GM12878 (cell line): ENCODE data around the gene SDCCAG8. TPM values are rescaled to one million over a fixed set of nuclear protein-coding genes. Genes with fewer than 3 reads are reported as not detected.
A peak's percentile ranks its signal among the peaks of the same experiment; 100 is the strongest.

ENCODE experiments used
- ATAC-seq: fragments of 200-7000 bp; cut with Tn5 transposase; 3 replicates; pipeline ENCODE4 v1.9.1; 2020; ENCODE audit warnings: mild to moderate bottlenecking, moderate library complexity
- BruUV-seq: library from RNA; stranded (reverse); fragments of 400-500 nt; replicated peaks from 2 replicates; lab custom pipeline; 2021; lab: Mats Ljungman, UMichigan
- CTCF ChIA-PET: fragments of 300-600 bp; sonication (Branson Sonifier 250); formaldehyde crosslinking; extraction: SDS; loops from one replicate; lab custom pipeline; 2021; ENCODE audit warnings: inconsistent platforms; lab: Yijun Ruan, JAX
- POLR2A ChIA-PET: fragments of 350-600 bp; formaldehyde crosslinking; extraction: SDS; loops from one replicate; lab custom pipeline; 2021; ENCODE audit warnings: inconsistent platforms; lab: Charles Lee
- RAD21 ChIA-PET: fragments of 300-600 bp; sonication (Branson Sonifier 250); formaldehyde crosslinking; loops from one replicate; lab custom pipeline; 2023; ENCODE audit warnings: antibody characterized with exemption; ENCODE audit not compliant: unreplicated experiment; lab: Charles Lee
- SMC1A ChIA-PET: fragments of 300-600 bp; sonication (Branson Sonifier 250); formaldehyde crosslinking; loops from one replicate; lab custom pipeline; 2023; ENCODE audit not compliant: unreplicated experiment, uncharacterized antibody; lab: Charles Lee
- DNase-seq: peaks from one replicate; pipeline ENCODE4 v3.0.0-alpha.2; 2011; ENCODE audit warnings: low read depth, low spot score
- FAIRE-seq: peaks from 3 replicates; lab custom pipeline; 2011; peaks lifted over from hg19 to GRCh38; lab: Jason Lieb, UNC
- H2AFZ ChIP-seq: 2 replicates; pipeline ENCODE4 v1.6.0; 2011; ENCODE audit warnings: low read depth, low read length, control low read depth; ENCODE audit not compliant: control insufficient read depth
- H3K27ac ChIP-seq: 2 replicates; pipeline ENCODE4 v1.5.1; 2011; ENCODE audit warnings: control low read depth; ENCODE audit not compliant: control insufficient read depth, insufficient read depth
- H3K27me3 ChIP-seq, 2 experiments: replicated peaks in 1 of 2; 2 replicates each; pipeline versions ENCODE4 v1.6.0 to v1.6.1; 2011; ENCODE audit warnings: low read length in 1 of 2; ENCODE audit not compliant: control insufficient read depth in 2 of 2, insufficient read depth in 2 of 2
- H3K36me3 ChIP-seq, 2 experiments: 2 replicates each; pipeline ENCODE4 v1.5.1; 2011; ENCODE audit warnings: low read length in 1 of 2; ENCODE audit not compliant: control insufficient read depth in 2 of 2, insufficient read depth in 2 of 2
- H3K4me1 ChIP-seq: 2 replicates; pipeline ENCODE4 v1.6.1; 2011; ENCODE audit warnings: mild to moderate bottlenecking, low read length, moderate library complexity, mixed read lengths; ENCODE audit not compliant: control insufficient read depth, insufficient read depth
- H3K4me2 ChIP-seq: 2 replicates; pipeline ENCODE4 v1.6.0; 2011; ENCODE audit warnings: control low read depth; ENCODE audit not compliant: control insufficient read depth, insufficient read depth
- H3K4me3 ChIP-seq: fragments of 200-600 bp; sonication (generic); 2 replicates; pipeline ENCODE4 v1.5.1; 2016
- H3K79me2 ChIP-seq: 2 replicates; pipeline ENCODE4 v1.6.0; 2011; ENCODE audit warnings: low read length; ENCODE audit not compliant: control insufficient read depth, insufficient read depth
- H3K9ac ChIP-seq: 2 replicates; pipeline ENCODE4 v1.8.0; 2011; ENCODE audit warnings: low read length, control low read depth, mixed read lengths; ENCODE audit not compliant: control insufficient read depth, insufficient read depth
- H3K9me3 ChIP-seq: replicated peaks from 3 replicates; pipeline ENCODE4 v1.5.1; 2011; ENCODE audit warnings: mild to moderate bottlenecking, low read length; ENCODE audit not compliant: control insufficient read depth, insufficient read depth
- H4K20me1 ChIP-seq: 2 replicates; pipeline ENCODE4 v1.6.0; 2011; ENCODE audit not compliant: control insufficient read depth, insufficient read depth
- CTCF ChIP-seq, 3 experiments: IDR thresholded peaks in 2 of 3; conservative IDR thresholded peaks in 1 of 3; 2 replicates each; pipeline ENCODE4 v1.5.1; 2011; ENCODE audit warnings: low read depth in 3 of 3, low read length in 3 of 3, mild to moderate bottlenecking in 3 of 3, control low read depth in 2 of 3, moderate library complexity in 2 of 3, inconsistent platforms in 1 of 3, mixed read lengths in 1 of 3; ENCODE audit not compliant: control insufficient read depth in 2 of 3, insufficient read depth in 1 of 3; ENCODE audit errors: extremely low read depth in 1 of 3
- GATAD2B ChIP-seq: fragments of 450-650 bp; conservative IDR thresholded peaks from 2 replicates; pipeline ENCODE4 v1.6.1; 2017; ENCODE audit warnings: low read depth, mild to moderate bottlenecking, moderate library complexity
- IRF3 ChIP-seq: fragments of 450-650 bp; IDR thresholded peaks from 2 replicates; pipeline ENCODE4 v1.6.1; 2014; ENCODE audit warnings: mild to moderate bottlenecking
- KAT2A ChIP-seq: conservative IDR thresholded peaks from 2 replicates; pipeline ENCODE4 v1.6.1; 2011; ENCODE audit warnings: low read depth, low read length; ENCODE audit not compliant: control insufficient read depth
- MEF2B ChIP-seq: fragments of 450-650 bp; IDR thresholded peaks from 2 replicates; pipeline ENCODE4 v1.6.1; 2018; ENCODE audit warnings: mild to moderate bottlenecking, moderate library complexity; ENCODE audit not compliant: partially characterized antibody, poor library complexity, severe bottlenecking
- NFXL1 ChIP-seq: fragments of 450-650 bp; IDR thresholded peaks from 2 replicates; pipeline ENCODE4 v1.6.1; 2017; ENCODE audit warnings: antibody characterized with exemption, mild to moderate bottlenecking, borderline replicate concordance
- RAD21 ChIP-seq: IDR thresholded peaks from 2 replicates; pipeline ENCODE4 v1.6.1; 2011; ENCODE audit warnings: mild to moderate bottlenecking, low read depth, low read length, moderate library complexity; ENCODE audit not compliant: insufficient read depth
- SMC3 ChIP-seq: IDR thresholded peaks from 2 replicates; pipeline ENCODE4 v1.6.1; 2011; ENCODE audit warnings: low read length, improper control_type of control experiment, borderline replicate concordance
- SREBF1 ChIP-seq: IDR thresholded peaks from 2 replicates; pipeline ENCODE4 v1.6.1; 2012; ENCODE audit warnings: mild to moderate bottlenecking, low read length
- TCF7 ChIP-seq: IDR thresholded peaks from 2 replicates; pipeline ENCODE4 v1.6.1; 2014; ENCODE audit warnings: antibody characterized with exemption, borderline replicate concordance
- ZNF384 ChIP-seq: IDR thresholded peaks from 2 replicates; pipeline ENCODE4 v1.6.1; 2012; ENCODE audit warnings: low read depth, mild to moderate bottlenecking, low read length, improper control_type of control experiment, borderline replicate concordance
- WGBS: methylation state at CpG from one replicate; pipeline ENCODE4 v1.1.6; 2016; ENCODE audit warnings: low lambda C conversion rate; ENCODE audit not compliant: insufficient replicate concordance, insufficient coverage; ENCODE audit errors: missing lambda C conversion rate; 5-methylcytosine and 5-hydroxymethylcytosine counted together
- in situ Hi-C: fragments of 300-500 bp; cut with MboI; formaldehyde crosslinking; loops from 9 replicates; pipeline ENCODE4 v1.14.3; 2018; ENCODE audit warnings: mixed read lengths
- intact Hi-C: fragments of 100-400 bp; cut with micrococcal nuclease; formaldehyde crosslinking; loops from one replicate; pipeline ENCODE4 v1.14.2; 2022; ENCODE audit not compliant: unreplicated experiment
- polyA plus RNA-seq, 11 experiments: library from polyadenylated mRNA; depleted of rRNA in 4 of 11; unstranded in 6 of 11; stranded (reverse) in 5 of 11; fragments of >200 nt; fragmentation: Nextera tagmentation in 4 of 11; fragmentation: Illumina TruSeq in 1 of 11; extraction: Ambion mirVana in 4 of 11; extraction: Trizol in 1 of 11; gene quantifications; 1 replicate in 1 of 11; 2 replicates in 10 of 11; pipeline versions ENCODE4 v1.2.1 to v1.2.3, GENCODE V29; 2011 to 2016; ENCODE audit warnings: inconsistent platforms in 2 of 11, missing spikeins in 2 of 11, low read depth in 1 of 11
- total RNA-seq, 4 experiments: library from RNA; depleted of rRNA in 3 of 4; stranded (reverse); fragments of >200 nt in 3 of 4; fragmentation: Illumina TruSeq in 1 of 4; extraction: Trizol in 1 of 4; gene quantifications; 2 replicates each; pipeline versions ENCODE4 v1.2.1 to v1.2.3, GENCODE V29; 2013 to 2021

SDCCAG8 gene
- total and polyA plus RNA-seq, 10 of the 15 experiments (the other 5 are each of a cell fraction or from before 2014, with no cell fraction given), result 15.0 to 25.6 (median 20.6) TPM

- no peak overlapping the region for H3K9ac ChIP-seq
- CTCF ChIA-PET, result interaction anchor here (1.3 to 2.8 kb wide), 3 partner anchors 12 to 18 kb away, joined by 4 to 11 read pairs (median 5); no protein-coding TSS in a partner anchor
- no peaks in the 10 kb centered on the region for H3K27me3 ChIP-seq
- FAIRE-seq (peak; percentile 38), DNase-seq (no peak), ATAC-seq (peak; percentile 74)
- H3K4me1 ChIP-seq, result no peaks in the 10 kb centered on the region
- no peaks in the 10 kb centered on the region for H4K20me1 ChIP-seq
- H3K9me3 ChIP-seq, result no peaks in the 10 kb centered on the region
- no peak overlapping the region for H3K4me3 ChIP-seq
- TF ChIP-seq GATAD2B (no peak), RAD21 (peak; percentile 95), MEF2B (no peak), ZNF384 (no peak), TCF7 (no peak), SREBF1 (no peak), IRF3 (no peak), NFXL1 (no peak), KAT2A (no peak), CTCF (IDR thresholded peaks at IDR 0.05 in 2 of 3, conservative IDR thresholded peaks at IDR 0.05 in 1 of 3; ENCODE audit: control insufficient read depth in 2 of 3, extremely low read depth in 1 of 3, insufficient read depth in 1 of 3, low read depth in 3 of 3, low read length in 3 of 3) (peak; percentile 53 to 78 (median 63)), SMC3 (peak; percentile 81; the same call in 1 of the 2 replicates)
- H3K4me2 ChIP-seq, result no peak overlapping the region
- intact Hi-C loops (loop anchor here (2.0 to 10.0 kb wide), 5 partner anchors 181 to 873 kb away; no protein-coding TSS in a partner anchor), in situ Hi-C loops (loop anchor here (10.0 kb wide), 1 partner anchor 861 kb away; no protein-coding TSS in a partner anchor)
- no peak overlapping the region for H3K27ac ChIP-seq
- no TSS peak for BruUV-seq
- H3K36me3 ChIP-seq, result peaks cover 0 to 4% of the 10 kb centered on the region in 2 experiments; a peak in 1 of 4 replicates
- POLR2A ChIA-PET, result no interaction called here
- H3K79me2 ChIP-seq, result no peaks in the 10 kb centered on the region
- SMC1A ChIA-PET, result interaction anchor here (0.6 kb wide), 1 partner anchor 869 kb away, joined by 3 read pairs; no protein-coding TSS in a partner anchor
- no peak overlapping the region for H2AFZ ChIP-seq
- 0% methylated on average over 1 of the region's 1 CpG for WGBS
- RAD21 ChIA-PET, result no interaction called here
Measured at GRCh38 chr1:243325305-243325890, 69.6 kb downstream of the SDCCAG8 start.
